RWPE1 (cell line): ENCODE measurements around the gene TOMM5.

ENCODE experiments used
- CTCF ChIA-PET: fragments of 350-600 bp; sonication (Branson Sonifier 250); formaldehyde crosslinking; extraction: SDS; loops from one replicate; lab custom pipeline; 2021; lab: Yijun Ruan, JAX
- POLR2A ChIA-PET: fragments of 400-600 bp; formaldehyde crosslinking; extraction: SDS; loops from one replicate; lab custom pipeline; 2020; ENCODE audit warnings: antibody characterized with exemption; ENCODE audit not compliant: low non-redundant PET; lab: Yijun Ruan, JAX
- DNase-seq: peaks from one replicate; pipeline ENCODE4 v3.0.0; 2012; ENCODE audit warnings: low spot score
- H3K27ac ChIP-seq: fragments of 450-650 bp; 2 replicates; pipeline ENCODE4 v1.5.1; 2017
- CTCF ChIP-seq: fragments of 450-650 bp; conservative IDR thresholded peaks from 2 replicates; pipeline ENCODE4 v1.5.1; 2017; ENCODE audit warnings: low read depth, mild to moderate bottlenecking

The TOMM5 gene

GRCh38 chr9:37574241-37574721, 18.1 kb downstream of the TOMM5 start:
- DNase-seq = no peak
- no peak for TF ChIP-seq CTCF
- POLR2A ChIA-PET = interaction anchor here (0.7 kb wide), 1 partner anchor 8 kb away, joined by 4 read pairs; no protein-coding TSS in a partner anchor
- no peak overlapping the region for H3K27ac ChIP-seq
- CTCF ChIA-PET = interaction anchor here (0.6 to 0.8 kb wide), 3 partner anchors 9 to 695 kb away, joined by 3 to 4 read pairs (median 3); no protein-coding TSS in a partner anchor

- POLR2A ChIA-PET = no interaction called here
- no peak overlapping the region for H3K27ac ChIP-seq
- CTCF ChIA-PET = no interaction called here
- TF ChIP-seq CTCF = no peak
- no peak for DNase-seq
Observed at GRCh38 chr9:37571282-37571681, 21.1 kb downstream of the TOMM5 start.

- TF ChIP-seq CTCF = no peak
- no peak overlapping the region for H3K27ac ChIP-seq
- CTCF ChIA-PET = no interaction called here
Observed at GRCh38 chr9:37566716-37567115, 25.7 kb downstream of the TOMM5 start.

GRCh38 chr9:37565661-37566618, 26.5 kb downstream of the TOMM5 start:
- POLR2A ChIA-PET = interaction anchor here (0.9 kb wide), 1 partner anchor 9 kb away, joined by 4 read pairs; no protein-coding TSS in a partner anchor
- no peak overlapping the region for H3K27ac ChIP-seq
- CTCF ChIA-PET = interaction anchor here (0.6 to 0.8 kb wide), 2 partner anchors 8 to 10 kb away, joined by 3 read pairs; no protein-coding TSS in a partner anchor

More at GRCh38 chr9:37566716-37567115, 25.7 kb downstream of the TOMM5 start:
- POLR2A ChIA-PET = interaction anchor here (0.9 kb wide), 1 partner anchor 8 kb away, joined by 4 read pairs; no protein-coding TSS in a partner anchor
- no peak for DNase-seq

GRCh38 chr9:37564916-37565315, 27.5 kb downstream of the TOMM5 start:
- H3K27ac ChIP-seq = no peak overlapping the region
- ChIA-PET POLR2A (no interaction called here), CTCF (no interaction called here)
- TF ChIP-seq CTCF = no peak
- DNase-seq = no peak

More at GRCh38 chr9:37565661-37566618, 26.5 kb downstream of the TOMM5 start:
- DNase-seq = no peak
- no peak for TF ChIP-seq CTCF

- DNase-seq = no peak
- TF ChIP-seq CTCF = no peak
- no peak overlapping the region for H3K27ac ChIP-seq
- ChIA-PET CTCF (no interaction called here), POLR2A (no interaction called here)
Observed at GRCh38 chr9:37563806-37564513, 28.4 kb downstream of the TOMM5 start.
